ENCODE measurements around the gene LACTBL1.
"Not testable (repeated sequence)": the region's sequence is repeated elsewhere in the genome, so short reads cannot be mapped to it uniquely, and the experiment has no call there.

LACTBL1 gene

GRCh38 chr1:22972760-22973159 is at the start of gene LACTBL1:
Gene LACTBL1, minus strand, starts transcription at chr1:22972866. Its CDS starts 550 bp downstream, at chr1:22972316.
- DNase-seq (ENCODE audit: low read depth) = no peak

DNA sequence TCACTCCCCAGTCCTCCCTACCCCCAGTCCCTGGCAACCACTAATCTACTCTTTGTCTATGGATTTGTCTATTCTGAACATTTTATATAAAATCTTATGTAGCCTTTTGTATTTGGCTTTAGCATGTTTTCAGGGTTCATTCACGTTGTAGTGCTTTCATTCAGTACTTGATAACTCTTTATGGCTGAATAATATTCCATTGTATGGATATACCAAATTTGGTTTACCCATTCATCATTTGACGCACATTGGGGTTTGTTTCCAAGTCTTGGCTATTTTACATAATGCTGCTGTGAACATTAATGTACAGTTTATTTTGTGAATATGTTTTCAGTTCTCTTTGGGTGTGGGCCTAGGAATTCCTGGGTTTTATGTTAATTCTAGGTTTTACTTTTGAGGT is 49.2 kb upstream of the LACTBL1 start:
- no peak for DNase-seq (ENCODE audit: low read depth)

DNA sequence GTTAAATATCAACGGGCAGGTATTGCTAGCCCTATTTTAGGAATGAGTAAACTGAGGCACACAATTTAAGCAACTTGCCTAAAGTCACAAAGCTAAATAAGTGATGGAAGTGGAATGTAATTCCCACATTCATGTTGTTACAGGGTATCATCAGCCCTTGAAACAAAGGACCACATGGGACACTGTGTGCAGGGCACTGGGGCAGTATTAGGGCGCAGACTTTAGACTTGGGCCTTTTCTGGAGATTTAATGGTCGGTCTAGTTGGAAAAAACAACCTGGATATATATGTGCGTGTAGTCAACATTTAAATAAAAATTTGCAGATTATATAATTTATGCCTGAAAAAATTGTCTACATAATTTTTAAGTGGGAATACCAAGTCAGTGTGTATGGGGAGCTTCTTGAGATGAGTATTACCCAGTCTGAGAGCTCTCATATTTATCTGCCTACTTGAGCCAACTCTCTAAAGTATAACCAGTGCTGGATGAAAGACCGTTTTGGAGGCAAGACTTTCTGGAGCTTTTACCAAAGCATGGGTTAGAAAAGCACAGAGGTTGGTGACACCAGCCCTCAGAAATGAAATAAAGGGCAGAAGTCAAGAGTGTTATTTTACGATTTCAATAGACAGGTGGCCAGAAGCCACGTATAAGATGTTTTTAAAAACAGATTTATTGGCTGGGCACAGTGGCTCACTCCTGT is 48.2 kb upstream of the LACTBL1 start:
- no peak for DNase-seq (ENCODE audit: low read depth)

DNA sequence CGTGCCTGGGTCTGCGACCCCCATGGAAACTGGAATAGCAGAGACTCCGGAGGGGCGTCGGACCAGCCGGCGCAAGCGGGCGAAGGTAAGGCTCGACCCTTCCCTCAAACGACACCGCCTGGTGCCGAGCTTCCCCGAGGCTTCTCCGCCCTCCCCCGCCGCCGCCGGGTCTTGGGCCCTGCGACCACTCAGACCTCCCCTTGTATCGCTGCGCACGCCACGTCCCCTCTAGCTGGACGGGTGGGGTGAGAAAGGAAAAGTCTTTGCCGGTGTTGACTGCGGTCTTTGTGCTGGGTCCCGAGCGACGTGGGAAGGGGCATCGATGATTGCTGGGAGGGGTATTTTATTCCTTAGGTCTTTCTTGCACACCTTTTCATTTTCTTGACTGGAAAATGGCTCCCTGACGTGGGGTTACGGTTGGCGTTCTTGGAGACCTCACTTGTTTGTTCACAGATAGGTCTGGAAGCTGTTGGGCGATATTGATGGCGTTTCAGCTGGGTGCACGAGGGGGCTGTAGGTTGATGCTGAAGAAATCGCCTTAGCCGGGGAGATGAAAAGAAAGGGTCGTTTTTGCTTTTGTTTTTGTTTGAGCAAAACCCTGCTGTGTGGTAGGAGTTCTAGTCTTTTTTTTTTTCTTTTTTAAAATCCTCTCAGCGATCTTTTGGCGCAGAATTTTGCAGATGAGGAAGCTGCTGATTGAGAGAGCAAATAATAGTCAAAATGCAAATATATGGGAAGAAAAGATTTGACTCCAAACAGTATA is 47.4 kb upstream of the LACTBL1 start:
- peak; percentile 5 for DNase-seq (ENCODE audit: low read depth)

- DNase-seq (ENCODE audit: low read depth) = peak; percentile 96
These were observed 46.6 kb upstream of the LACTBL1 start, which contains the start of gene KDM1A for GRCh38 chr1:23019094-23019862. Gene KDM1A, plus strand, starts transcription at chr1:23019468. Its CDS starts 129 bp downstream, at chr1:23019597.

- no peak for DNase-seq (ENCODE audit: low read depth)
These were observed 46.0 kb upstream of the LACTBL1 start for GRCh38 chr1:23018661-23019093.

DNA sequence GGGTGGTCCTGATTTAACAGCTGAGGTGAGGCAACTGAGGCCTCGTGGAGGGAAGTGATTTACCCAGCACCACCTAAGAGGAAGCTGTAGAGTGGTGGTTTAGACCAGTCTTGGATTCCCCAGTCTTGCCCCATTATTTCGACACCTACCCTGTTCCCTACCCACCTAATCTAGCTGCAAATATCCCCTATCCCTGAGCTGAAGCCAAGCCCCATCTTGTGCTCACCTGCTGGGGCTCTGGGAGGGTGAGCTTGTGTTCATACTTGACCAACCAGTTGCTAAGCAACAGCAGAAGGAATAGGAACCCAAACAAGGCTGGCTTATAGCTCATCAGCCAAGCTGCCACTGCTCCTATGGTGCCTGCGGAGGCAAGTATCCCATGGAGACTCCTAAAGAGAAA is 41.0 kb upstream of the LACTBL1 start:
- DNase-seq (ENCODE audit: low read depth) = no peak

- not testable (repeated sequence) for DNase-seq (ENCODE audit: low read depth)
These were observed 37.4 kb upstream of the LACTBL1 start for GRCh38 chr1:23010025-23010424.

GRCh38 chr1:23008901-23009300 is 36.2 kb upstream of the LACTBL1 start:
- no peak for DNase-seq (ENCODE audit: low read depth)

- DNase-seq (ENCODE audit: low read depth) = no peak
These were observed 34.4 kb upstream of the LACTBL1 start for GRCh38 chr1:23007106-23007505.

GRCh38 chr1:23004769-23005168 is 32.1 kb upstream of the LACTBL1 start:
- not testable (repeated sequence) for DNase-seq (ENCODE audit: low read depth)

GRCh38 chr1:23004112-23004511 is 31.4 kb upstream of the LACTBL1 start:
- no peak for DNase-seq (ENCODE audit: low read depth)

DNA sequence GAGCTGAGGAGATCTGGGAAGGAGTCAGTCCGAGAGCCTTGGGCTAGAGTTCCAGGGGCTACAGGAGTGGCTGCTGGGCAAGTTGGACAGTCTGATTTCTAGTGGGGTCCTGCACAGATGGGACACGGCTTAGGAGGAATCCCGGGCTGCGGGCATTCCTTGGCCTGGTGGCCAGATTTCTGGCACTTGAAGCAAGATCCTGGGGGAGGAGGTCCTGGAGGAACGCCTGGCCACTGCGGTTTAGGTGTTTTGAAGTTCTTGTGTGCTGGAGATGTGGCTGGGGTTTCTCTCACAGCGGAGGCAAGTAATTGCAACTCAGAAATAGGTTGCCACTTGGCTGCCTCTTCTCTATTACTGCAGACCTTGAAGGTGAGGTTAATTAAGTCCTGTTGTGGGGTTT is 29.6 kb upstream of the LACTBL1 start:
- DNase-seq (ENCODE audit: low read depth) = not testable (repeated sequence)

DNA sequence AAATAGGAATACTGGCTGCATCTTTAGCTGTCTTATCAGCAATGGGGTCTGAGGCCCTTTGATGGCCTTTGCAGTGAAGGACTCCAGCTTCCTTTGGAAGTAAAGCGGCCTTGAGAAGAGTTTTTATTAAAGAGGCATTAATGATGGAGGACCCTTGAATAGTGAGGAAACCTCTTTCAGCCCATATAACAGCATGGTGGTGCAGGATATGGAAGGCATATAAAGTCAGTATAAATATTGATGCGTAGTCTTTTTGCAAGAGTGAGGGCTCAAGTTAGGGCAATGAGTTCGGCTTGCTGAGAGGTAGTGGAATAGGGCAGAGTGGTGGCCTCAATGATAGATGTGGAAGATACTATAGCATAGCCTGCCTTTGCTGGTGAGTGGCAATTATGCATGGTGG is 27.5 kb upstream of the LACTBL1 start:
- DNase-seq (ENCODE audit: low read depth) = not testable (repeated sequence)

- DNase-seq (ENCODE audit: low read depth) = not testable (repeated sequence)
These were observed 24.9 kb upstream of the LACTBL1 start for GRCh38 chr1:22997528-22997927.

DNA sequence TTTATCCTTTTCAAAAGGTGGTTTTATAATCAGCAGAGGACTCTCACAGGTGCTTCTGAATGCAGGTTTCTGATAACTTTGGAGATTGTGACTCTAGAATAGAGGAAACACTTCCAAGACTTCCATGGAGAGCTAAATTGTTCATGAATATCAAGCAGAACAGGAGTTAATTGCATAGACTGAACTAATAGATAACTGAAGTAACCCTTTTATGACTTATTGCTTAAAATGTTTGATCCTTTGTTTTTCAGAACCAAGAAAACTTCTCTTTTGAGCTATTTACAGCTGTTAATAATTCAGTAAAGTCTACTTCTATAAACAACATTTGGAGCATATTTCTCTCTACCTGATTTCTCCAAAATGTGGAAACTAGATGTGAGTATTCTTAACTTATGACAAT is 23.1 kb upstream of the LACTBL1 start:
- no peak for DNase-seq (ENCODE audit: low read depth)

DNA sequence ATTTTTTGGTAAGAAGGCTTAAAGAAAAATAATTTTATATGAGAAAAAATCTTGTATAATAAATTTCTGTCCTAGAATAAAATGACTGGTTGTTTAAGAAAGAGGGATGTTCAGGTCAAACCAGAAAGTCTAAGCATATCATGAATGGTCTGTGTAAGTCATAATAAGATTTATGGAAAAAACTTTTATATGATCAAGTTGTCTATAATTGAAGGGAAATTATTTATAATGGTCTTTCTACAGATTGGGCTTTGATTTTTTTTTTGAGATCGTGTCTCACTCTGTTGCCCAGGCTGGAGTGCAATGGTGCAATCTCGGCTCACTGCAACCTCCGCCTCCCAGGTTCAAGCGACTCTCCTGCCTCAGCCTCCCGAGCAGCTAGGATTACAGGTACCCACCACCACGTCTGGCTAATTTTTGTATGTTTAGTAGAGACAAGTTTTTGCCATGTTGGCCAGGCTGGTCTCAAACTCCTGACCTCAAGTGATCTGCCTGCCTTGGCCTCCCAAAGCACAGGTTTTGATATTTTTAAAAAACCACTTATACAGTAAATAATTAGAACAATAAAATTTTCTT is 20.6 kb upstream of the LACTBL1 start:
- DNase-seq (ENCODE audit: low read depth) = not testable (repeated sequence)

- not testable (repeated sequence) for DNase-seq (ENCODE audit: low read depth)
These were observed 19.7 kb upstream of the LACTBL1 start for GRCh38 chr1:22992384-22992783.

GRCh38 chr1:22983944-22984343 is 11.3 kb upstream of the LACTBL1 start:
- no peak for DNase-seq (ENCODE audit: low read depth)

DNA sequence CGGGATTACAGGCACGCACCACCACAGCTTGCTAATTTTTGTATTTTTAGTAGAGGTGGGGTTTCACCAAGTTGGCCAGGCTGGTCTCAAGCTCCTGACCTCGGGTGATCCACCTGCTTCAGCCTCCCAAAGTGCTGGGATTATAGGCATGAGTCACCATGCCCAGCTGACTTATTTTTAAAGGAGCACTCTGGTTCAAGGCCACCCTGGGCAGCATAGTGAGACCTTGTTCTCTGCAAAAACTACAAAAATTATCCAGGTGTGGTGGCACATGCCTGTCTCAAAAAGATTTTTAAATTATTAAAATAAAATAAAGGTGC is 7.8 kb upstream of the LACTBL1 start:
- not testable (repeated sequence) for DNase-seq (ENCODE audit: low read depth)

DNA sequence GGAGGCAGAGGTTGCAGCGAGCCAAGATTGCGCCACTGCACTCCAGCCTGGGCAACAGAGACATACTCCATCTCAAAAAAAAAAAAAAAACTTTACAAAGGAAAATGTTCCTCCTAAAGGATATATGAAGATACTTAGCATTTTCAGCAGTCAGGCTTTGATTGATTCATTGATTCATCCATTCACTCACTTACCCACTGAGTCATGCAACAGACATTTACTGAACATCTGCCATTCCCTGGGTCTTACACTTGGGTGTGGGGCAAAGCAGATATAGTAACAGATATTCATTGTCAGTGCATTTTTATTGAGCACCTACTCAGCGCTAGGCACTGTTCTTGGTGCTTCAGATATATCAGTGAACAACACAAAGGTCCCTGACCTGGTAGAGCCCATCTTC is 5.6 kb upstream of the LACTBL1 start:
- DNase-seq (ENCODE audit: low read depth) = no peak
